ENCODE measurements around the gene S100A9.

Gene S100A9

DNA sequence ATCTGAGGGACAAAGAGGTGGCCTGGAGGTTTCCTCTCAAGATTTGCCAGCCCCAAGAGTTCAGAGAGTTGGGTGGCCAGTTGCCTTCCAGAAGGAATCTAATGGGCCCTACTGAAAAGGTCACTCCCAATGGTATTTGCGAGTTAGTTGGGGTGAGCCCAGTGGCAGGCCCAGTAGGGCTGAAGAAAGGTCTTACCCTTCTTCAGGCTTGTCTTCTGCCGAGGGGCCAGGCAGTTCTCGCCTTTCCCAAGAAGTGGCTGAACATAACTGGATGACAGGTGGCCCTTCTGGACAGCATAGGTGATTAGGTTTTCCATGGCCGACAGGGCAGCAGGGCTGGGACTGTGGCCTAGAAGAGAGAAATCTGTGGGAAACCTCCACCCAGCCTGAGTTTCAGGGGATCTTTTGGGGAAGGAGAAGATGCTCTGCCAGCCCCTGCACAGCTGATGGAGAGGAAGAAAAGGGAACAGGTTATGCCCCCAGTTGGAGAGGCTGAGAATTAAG is 16.2 kb upstream of the S100A9 start:
- TF ChIP-seq, protein P1, sequence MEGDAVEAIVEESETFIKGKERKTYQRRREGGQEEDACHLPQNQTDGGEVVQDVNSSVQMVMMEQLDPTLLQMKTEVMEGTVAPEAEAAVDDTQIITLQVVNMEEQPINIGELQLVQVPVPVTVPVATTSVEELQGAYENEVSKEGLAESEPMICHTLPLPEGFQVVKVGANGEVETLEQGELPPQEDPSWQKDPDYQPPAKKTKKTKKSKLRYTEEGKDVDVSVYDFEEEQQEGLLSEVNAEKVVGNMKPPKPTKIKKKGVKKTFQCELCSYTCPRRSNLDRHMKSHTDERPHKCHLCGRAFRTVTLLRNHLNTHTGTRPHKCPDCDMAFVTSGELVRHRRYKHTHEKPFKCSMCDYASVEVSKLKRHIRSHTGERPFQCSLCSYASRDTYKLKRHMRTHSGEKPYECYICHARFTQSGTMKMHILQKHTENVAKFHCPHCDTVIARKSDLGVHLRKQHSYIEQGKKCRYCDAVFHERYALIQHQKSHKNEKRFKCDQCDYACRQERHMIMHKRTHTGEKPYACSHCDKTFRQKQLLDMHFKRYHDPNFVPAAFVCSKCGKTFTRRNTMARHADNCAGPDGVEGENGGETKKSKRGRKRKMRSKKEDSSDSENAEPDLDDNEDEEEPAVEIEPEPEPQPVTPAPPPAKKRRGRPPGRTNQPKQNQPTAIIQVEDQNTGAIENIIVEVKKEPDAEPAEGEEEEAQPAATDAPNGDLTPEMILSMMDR (IDR thresholded peaks at IDR 0.05; ENCODE audit: insufficient read depth, low read depth, low read length, missing control alignments) = no peak
- peak overlapping the region; percentile 29; the same call in 1 of the 2 replicates for H3K4me3 ChIP-seq (ENCODE audit: low read depth, low read length)
- no peak for DNase-seq (ENCODE audit: low read depth)

DNA sequence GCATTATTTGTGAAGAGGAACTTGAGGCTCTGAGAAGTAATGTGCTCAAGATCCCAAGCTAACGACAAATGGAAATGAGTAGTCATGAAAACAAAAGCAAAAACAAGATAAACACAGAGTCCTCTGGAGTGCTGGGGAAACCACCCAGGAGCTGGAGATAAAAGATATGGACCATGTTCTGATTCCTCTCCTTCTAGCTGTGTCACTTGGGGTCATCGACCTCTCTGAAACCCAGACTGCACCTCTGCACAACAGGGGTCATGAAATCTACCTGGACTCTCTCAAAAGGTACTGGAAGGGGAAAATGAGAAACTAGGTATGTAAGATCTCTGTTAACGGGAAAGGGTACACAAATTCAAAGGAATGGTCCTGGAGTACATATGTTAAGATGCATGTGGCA is 15.5 kb upstream of the S100A9 start:
- peak; percentile 34 for DNase-seq (ENCODE audit: low read depth)
- peak overlapping the region; percentile 29 for H3K4me3 ChIP-seq (ENCODE audit: low read depth, low read length)
- TF ChIP-seq, protein P1 (IDR thresholded peaks at IDR 0.05; ENCODE audit: insufficient read depth, low read depth, low read length, missing control alignments) = no peak

DNA sequence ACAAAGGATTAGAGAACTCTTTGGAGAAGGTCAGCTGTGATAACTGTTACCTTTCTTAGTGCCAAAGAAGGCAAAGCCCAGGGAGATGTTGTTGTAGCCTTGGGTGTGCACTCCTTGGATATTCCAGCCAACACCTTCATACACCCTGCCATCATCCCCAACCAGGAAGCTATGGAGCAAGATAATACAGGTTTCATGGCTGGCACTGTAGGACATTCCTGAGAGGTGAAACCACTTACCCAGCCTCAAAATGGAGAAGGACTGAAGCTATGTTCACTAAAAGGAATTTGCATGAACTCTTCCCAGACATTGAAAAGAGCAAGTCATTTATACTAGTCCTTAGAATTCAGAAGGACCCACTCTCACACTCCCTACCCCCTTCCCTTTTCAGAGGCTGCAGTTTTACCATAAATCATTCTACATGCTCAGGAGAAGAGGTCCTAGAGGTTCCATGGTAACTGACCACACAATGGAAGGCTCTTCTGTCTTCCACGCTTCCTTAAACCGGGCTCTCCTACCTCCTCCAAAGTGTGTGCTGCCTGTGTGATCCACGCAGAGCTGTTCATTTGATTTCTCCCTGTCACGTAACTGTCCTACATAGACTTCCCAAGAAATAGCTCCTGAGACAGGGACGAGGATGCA is 14.5 kb upstream of the S100A9 start:
- peak overlapping the region; percentile 29 for H3K4me3 ChIP-seq (ENCODE audit: low read depth, low read length)
- TF ChIP-seq, protein P1 (IDR thresholded peaks at IDR 0.05; ENCODE audit: insufficient read depth, low read depth, low read length, missing control alignments) = no peak
- DNase-seq (ENCODE audit: low read depth) = no peak

DNA sequence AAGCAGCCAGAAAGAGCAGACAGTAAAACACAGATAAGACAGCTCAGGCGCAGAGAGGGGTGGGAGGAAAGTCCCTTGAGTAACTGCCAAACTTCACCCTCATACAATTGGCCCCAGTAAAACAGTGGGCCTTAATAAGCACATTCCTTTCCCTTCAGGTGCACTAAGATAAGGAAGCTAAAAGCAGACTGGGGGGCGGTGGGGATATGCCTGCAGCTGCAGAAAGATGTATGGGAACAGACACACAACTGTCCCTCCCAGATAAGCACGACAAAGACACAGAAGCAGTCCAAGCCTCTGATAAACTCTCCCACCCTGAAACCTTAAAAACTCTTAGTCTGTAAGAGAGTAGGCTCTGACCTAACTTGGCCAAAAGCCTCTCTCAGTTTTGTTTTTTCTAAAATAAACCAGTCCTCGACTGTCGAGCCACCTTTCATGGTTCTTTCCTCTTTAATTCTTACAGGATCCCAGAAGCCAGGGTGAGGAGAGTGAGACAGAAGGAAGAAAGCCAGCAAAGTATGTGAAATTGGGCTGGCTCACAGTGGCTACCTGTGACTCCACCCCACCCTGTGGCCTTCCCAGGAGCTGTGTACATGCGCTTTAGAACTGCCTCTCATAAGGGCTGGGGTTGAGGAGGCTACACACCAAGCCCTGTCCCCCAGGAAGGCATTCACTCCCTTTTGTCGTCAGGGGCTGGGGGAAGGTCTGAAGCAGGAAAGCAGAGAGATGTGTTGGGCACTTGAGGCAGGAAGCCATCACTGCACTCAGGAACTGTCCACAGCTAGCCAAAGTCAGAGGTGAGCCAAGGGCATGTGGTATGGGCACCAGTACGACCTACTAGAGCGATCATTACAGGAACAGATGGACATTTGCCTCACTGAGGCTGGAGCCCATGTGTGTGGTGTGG is 13.6 kb upstream of the S100A9 start:
- H3K4me3 ChIP-seq (ENCODE audit: low read depth, low read length) = peak overlapping the region; percentile 29
- TF ChIP-seq, protein P1 (IDR thresholded peaks at IDR 0.05; ENCODE audit: insufficient read depth, low read depth, low read length, missing control alignments) = no peak
- DNase-seq (ENCODE audit: low read depth) = peak; percentile 59

DNA sequence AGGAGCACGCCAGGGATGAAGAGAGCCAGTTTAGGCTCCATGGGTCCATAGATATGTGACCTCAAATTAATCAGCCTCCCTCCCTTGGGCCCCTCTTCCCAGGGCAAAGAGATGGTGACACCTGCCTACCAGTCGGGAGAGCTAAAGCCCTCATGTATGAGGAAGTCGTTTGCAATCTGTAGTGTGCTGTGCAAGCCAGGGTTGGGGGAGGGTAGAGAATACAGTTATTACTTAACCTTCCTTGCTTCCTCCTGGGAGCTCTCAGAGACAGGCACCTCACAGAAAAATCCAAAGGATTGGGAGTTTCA is 13.0 kb upstream of the S100A9 start:
- TF ChIP-seq, protein P1 (IDR thresholded peaks at IDR 0.05; ENCODE audit: insufficient read depth, low read depth, low read length, missing control alignments) = no peak
- no peak overlapping the region; the same call in none of the 2 replicates for H3K4me3 ChIP-seq (ENCODE audit: low read depth, low read length)
- DNase-seq (ENCODE audit: low read depth) = no peak

DNA sequence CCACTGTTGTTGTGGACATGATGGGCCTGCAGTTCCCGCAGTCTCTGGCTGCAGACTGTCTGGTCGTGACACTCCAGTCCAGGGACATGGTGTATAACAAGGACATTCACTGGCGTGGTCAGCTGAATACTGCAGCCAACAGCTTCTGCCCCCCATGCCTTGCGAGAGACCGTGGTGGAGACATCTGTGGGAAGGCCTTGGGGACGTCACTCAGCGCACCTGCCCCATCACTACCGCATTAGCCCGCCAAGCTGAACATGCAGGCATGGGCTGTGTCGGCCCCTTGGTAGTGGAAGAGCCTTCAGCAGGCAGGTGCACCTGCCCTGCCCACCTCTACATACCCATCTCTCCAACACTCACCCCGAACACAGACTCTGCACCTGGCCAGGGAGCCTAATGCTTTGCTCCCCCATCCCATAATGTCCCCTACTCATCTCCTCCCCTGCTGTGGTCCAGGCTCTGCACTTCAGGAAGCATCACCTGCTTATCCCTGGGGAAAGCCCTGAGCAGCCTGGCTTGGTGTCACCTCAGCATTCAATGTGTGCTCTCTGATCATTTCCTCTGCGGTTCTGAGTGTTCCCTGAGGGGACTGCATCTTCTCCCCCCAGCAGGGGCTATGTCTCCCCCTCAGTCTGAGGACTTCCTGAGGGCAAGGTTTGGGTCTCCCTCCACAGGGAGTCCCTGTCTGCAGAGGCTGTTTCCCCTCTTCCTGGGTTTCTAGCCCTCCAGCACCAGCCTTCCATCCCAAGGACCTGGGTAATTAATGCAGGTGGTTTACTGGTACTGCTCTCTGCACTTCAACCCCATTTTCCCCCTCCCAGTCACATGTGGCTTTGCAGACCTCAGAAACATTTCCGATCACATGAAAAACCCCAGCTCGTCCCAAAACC is 12.2 kb upstream of the S100A9 start:
- no peak overlapping the region for H3K4me3 ChIP-seq (ENCODE audit: low read depth, low read length)
- peak; percentile 57 for DNase-seq (ENCODE audit: low read depth)
- TF ChIP-seq, protein P1 (IDR thresholded peaks at IDR 0.05; ENCODE audit: insufficient read depth, low read depth, low read length, missing control alignments) = no peak
